Left forelimb (tissue), 1 donor: ENCODE data around the gene SLC39A3.
A peak's percentile ranks its signal among the peaks of the same experiment; 100 is the strongest.

Experiments
- DNase-seq: peaks from one replicate; pipeline ENCODE4 v3.0.0-alpha.2; 2018; ENCODE audit warnings: low spot score

Gene SLC39A3

DNA sequence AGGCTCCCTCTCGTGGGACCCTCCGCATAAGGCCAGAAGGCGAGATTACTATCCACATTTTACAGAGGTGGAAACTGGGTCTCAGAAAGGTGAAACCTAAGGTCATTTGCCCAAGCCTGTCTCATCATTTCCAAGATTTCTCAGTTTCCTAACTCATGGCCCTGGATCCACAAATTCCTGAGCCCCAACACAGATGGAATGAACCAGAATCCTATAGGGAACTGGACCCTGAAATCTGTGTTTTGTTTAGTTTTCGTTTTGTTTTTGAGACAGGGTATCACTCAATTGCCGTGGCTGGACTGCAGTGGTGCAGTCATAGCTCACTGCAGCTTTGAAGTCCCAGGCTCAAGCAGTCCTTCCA is 36.8 kb downstream of the SLC39A3 start:
- DNase-seq, result no peak

DNA sequence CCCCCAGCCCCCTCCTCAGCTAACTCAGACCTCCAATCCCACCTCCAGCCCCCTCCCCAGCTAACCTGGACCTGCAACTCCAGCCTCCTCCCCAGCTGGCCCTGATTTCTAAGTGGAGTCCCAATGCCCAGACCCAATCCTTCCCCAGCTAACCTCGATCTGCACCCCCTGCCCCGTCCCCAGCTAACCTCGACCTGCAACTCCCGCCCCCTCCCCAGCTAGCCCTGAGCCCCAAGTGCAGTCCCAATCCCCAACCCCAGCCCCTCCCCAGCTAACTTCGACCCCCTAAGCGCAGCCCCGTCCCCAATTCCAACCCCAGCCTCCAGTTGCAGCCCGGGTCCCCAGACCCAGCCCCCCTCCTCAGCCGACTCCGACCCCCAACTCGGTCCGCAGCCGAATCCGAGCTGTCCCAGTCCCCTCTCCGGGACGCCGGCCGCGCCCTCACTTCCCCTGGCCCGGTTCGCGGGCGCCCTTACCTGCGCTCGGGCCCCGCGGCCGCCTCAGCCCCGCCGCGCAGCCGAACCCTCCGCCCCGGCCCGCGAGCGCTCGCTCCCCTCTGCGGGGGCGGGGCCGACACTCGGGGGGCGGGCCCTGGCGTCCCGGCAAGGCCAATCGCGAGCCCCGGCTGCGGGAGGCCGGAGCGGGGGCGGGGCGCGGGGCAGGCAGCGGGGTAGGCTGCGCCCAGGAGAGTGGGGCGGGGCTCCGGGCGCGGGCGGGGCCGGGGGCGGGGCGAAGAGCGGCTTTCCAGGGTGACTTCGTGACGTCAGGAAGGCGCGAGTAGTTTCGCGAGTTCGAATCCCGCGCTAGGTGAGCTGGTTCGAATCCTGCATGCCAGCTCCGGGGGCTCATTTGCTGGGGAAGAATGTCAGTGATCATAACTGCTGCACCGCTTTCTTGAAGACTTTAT is 37.4 kb downstream of the SLC39A3 start, which contains the start of gene GNG7:
Gene GNG7, minus strand, starts transcription at position 525 of the 907 bp plus-strand sequence. CDS start 182,006 bp downstream, outside the sequence.
- DNase-seq, result peak; percentile 94

DNA sequence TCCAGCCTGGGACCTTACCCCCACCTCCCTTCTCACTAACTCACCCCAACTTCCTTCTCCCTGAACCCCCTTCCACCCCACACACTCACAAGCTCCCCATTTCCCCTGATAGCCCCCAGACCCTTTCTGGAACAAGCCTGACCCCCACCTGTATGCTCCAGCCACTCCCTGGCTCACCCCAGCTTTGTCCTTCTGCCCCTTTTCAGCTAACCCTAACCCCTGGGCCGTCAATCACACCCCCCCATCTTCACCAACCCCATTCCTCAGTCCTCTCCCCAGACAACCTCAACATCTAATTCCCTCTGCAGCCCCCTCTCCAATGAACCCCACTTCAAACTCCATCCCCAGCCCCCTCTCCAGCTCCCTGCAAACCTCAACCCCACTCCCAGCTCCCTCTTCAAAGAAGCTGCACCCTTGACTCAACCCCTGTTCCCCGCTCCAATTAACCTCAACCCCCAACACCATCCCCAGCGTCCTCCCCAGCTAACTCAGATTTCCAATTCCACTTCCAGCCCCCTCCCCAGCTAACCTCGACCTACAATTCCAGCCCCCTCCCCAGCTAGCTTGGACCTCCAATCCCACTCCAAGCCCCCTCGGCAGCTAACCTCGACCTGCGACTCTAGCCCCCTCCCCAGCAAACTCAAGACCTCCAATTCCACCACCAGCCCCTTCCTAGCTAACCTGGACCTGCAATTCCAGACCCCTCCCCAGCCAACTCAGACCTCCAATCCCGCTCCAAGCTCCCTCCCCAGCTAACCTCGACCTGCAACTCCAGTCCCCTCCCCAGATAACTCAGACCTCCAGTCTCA is 38.3 kb downstream of the SLC39A3 start:
- DNase-seq, result no peak

DNA sequence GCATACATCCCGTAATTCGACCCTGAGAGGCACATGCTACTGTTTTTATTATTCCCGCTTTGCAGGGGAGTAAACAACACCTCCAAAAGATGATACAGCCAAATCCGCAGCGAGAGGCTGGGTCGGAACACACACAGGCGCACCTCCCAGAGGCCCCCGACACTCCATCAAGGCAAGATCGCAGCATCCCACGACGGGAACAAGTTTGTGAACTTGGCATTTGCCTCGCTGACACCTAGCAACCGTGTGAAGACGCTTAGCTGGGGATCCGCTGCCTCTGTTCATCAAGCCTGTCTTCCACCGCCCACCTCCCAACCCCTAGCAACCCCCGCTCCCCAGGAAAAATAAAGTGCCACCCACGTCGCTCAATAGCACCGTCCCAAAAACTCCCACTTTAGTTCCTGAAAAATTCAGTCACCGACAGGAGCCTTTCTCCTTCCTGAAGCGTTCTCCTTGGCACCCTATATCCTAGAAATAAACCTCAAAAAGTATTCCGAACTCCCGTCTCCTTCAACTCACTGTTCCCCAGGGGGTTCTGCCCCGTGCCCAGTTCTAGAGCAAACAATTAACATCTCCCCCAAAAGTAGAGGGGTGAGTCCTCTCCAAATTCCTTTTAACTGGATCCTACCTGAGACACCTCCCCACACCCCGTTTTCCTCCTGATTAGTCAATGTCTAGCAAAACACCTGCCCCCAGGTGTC is 39.0 kb downstream of the SLC39A3 start:
- no peak for DNase-seq

DNA sequence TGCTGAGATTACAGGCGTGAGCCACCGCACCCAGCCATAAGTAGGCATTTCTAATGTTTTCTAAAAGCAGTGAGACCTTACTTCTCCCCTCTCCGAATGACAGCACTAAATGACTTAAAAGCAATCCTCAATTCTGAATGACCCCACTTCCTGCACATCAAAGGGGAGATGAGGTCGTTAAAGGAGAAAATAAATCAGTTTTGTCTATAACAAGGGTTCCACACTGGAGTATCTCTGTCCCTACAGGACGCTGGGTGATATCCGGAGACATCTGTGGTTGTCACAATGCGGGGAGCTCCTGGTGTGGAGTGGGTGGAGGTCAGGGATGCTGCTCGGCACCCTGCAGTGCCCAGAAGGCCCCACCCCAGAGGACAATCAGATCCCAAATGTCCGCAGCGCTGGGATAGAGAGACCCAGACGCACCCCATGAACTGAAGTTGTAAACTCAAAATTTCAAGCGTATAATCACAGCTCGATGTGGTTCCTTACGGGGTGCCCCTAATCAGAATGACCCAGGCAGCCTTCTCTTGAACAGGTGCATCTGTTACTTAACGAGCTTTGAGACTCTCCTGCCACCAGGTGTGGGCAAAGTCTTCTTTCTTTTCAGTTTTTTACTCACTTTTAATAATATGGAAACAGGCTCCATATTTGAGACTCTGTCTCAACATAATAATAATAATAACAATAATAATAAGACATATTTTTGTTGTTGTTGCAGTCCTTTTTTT is 40.2 kb downstream of the SLC39A3 start:
- DNase-seq, result no peak

DNA sequence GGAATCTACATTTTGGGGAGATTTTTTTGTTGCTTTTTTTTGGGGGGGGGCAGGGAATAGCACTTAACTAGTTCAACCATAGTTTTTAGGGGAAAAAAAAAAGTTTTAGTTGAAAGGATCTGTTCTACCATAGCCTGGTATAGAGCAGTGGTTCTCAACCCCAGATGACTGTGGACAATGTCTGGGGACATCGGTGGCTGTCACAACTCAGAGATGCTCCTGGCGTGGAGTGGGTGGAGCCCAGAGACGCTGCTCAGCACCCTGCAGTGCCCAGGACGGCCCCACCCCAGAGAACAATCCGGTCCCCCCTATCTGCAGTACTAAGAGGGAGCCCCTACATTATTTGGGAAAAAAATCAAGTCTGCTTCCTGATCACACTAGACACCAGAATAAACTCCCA is 45.6 kb downstream of the SLC39A3 start:
- no peak for DNase-seq

DNA sequence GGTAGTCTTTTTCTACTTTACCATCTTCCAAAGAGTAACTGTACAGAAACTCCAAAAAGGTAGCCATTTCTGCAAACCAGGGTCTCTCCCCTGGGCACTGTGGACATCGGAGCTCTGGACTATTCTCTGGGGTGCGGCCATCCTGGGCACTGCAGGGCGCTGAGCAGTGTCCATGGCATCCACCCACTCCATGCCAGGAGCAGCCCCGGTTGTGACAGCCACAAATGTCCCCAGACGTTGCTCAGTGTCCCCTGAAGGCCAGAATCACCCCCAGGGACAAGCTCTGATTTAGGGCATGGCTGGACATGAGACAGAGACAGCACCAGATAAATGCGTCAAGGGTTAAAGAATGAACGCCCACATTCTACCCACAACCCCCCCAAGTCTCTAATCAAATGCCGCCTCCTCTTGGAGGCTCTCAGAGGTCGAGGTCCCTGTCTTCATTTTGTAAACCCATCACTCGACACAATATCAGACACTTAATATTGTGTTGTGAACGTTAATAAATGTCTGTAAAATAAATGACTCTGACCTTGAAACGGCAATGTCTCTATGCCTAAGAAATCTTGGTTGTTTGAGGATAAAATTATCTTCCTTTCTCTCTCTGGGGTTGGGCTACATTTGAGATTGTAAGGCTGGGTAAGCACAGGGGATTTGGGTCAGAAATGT is 46.2 kb downstream of the SLC39A3 start:
- no peak for DNase-seq

DNA sequence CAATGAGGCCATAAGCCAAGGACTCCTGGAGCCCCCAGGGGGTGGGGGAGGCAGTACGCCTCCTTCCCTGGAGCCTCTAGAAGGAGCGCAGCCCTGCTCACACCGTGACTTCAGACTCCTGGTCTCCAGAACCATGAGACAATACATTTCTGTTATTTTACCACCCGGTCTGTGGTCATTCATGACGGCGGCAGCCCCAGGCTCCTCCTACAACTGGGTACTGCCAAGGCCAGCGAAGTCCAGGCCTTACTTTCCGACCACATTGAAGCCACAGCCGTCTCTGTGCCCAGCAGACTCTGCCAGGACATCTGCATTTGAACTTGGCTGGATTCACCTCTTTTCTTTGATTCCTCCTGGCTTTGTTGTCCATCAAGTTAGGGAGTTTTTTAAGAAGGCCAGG is 47.9 kb downstream of the SLC39A3 start:
- DNase-seq, result no peak

DNA sequence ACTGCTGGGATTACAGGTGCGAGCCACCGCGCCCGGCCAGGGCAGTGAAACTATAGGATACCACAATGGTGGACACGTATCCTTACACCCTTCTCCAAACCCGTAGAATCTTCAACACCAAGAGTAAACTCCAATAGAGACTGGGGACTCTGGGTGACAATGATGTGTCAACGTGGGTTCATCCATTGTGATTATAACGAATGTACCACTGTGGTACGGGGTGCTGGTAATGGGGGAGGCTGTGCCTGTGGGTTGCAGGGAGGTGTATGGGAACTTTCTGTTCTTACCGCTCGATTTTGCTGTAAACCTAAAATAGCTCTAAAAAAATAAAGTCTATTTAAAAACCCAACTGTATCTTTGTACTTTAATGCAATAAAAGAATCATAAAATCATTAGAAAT is 49.0 kb downstream of the SLC39A3 start:
- no peak for DNase-seq

DNA sequence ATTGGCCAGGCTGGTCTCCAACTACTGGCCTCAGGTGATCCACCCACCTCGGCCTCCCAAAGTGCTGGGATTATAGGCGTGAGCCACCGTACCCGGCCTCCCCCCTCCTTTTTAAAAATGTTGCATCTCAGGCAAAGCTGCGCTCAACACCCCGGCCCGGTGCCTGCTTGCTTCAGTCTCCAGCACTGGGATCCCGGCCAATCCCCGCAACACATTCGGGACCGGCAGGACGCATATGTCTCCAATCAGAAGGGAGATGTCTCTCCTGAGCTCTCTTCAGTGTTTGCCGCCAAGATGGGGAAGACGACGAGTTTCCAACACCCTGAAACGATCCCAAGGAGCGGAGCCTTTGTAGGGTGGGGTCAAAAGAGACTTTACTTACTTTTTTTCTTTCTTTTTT is 53.5 kb downstream of the SLC39A3 start:
- DNase-seq, result no peak

DNA sequence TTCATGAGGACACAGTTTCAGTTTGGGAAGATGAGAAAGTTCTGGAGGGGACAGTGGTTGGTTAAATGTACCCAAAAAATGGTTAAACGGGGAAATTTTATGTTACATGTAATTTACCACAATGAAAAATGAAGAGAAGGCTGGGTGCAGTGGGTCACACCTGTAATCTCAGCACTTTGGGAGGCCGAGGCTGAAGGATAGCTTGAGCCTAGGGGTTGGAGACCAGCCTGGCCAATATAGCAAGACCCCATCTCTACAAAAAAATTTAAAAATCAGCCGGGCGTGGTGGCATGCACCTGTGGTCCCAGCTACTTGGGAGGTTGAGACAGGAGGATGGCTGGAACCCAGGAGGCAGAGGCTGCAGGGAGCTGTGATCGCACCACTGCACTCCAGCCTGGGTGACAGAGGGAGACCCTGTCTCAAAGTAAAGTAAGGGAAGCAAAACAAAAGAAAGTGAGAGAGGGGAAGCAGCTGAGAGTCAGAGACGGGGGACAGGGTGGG is 54.6 kb downstream of the SLC39A3 start:
- DNase-seq, result no peak

DNA sequence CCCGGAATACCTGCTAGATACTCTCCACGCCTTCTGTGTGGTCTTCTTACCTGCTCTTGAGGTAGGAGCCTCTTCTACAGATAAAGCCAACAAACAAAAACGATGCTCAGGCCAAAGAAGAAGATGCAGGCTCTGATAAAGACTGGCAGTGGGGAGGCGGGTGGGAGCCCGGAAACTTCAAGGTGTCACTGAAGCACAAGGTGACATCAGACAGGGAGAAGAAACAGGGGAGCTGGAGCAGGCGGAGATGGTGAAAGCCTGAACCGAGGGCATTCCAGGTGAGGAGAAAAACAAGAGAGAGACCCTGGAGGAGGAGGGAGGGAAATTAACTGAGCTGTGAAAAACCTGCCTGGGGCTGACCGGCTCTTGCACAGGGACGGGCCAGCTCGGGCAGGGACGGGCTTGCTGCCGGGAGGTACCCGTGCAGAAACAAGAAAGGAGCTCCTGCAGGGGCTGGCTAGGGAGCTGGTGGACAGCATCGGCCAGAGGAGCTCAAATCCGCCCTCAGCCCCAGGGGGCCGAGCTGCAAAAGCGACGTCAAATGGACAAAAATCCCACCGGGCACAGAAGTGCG is 56.3 kb downstream of the SLC39A3 start:
- DNase-seq, result no peak
